ENCODE measurements around the gene FAM124A.
A peak's percentile ranks its signal among the peaks of the same experiment; 100 is the strongest.

Gene FAM124A

DNA sequence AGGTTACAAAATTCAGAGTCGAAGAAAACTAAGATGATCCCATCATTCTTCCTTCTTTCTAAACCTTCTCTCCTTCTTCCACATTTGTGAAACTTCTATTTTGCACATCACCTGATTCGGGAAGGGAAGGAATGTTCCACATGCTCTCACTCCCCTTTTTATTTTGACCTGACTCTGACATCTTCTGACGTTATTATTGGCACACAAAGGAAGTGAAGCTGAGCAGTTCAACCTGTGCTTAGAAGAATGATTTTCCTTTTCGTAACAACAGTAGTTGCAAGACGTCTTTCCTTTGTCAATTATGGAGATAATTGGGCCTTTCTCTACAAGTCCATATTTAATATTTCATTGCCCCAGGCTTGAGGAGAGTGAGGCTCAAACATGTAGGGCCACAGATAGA lies 18.0 kb downstream of the FAM124A start:
- Histone ChIP-seq H3K4me3 (ENCODE audit: control insufficient read depth in 1 of 7, extremely low read depth in 1 of 7, insufficient read depth in 4 of 7, low read depth in 2 of 7, low read length in 6 of 7) (no peak overlapping the region), H3K27ac (ENCODE audit: insufficient read depth in 1 of 2, low read depth in 1 of 2, low read length in 2 of 2, poor library complexity in 1 of 2, severe bottlenecking in 2 of 2) (no peak overlapping the region), H3K9me3 (ENCODE audit: control extremely low read depth in 1 of 5, control insufficient read depth in 4 of 5, insufficient read depth in 2 of 5, low read depth in 1 of 5, low read length in 4 of 5) (no peaks in the 10 kb centered on the region), H3K36me3 (ENCODE audit: control insufficient read depth in 4 of 4, insufficient read depth in 4 of 4, low read length in 3 of 4) (no peaks in the 10 kb centered on the region), H3K4me1 (ENCODE audit: control extremely low read depth in 1 of 4, control insufficient read depth in 4 of 4, insufficient read depth in 4 of 4, low read length in 3 of 4) (no peaks in the 10 kb centered on the region), H3K27me3 (replicated peaks in 2 of 5; ENCODE audit: control insufficient read depth in 4 of 5, insufficient read depth in 5 of 5, low read length in 4 of 5) (peaks cover 0 to 8% (median 0%) of the 10 kb centered on the region in 5 experiments)
- ChIA-PET POLR2A (no interaction called here), CTCF (no interaction called here)
- DNase-seq: no peak
- 90% methylated on average over 2 of the region's 5 CpGs for WGBS (ENCODE audit: insufficient coverage)

GRCh38 chr13:51240958-51241357 lies 18.8 kb downstream of the FAM124A start:
- no peak for DNase-seq
- Histone ChIP-seq H3K36me3 (ENCODE audit: control insufficient read depth in 4 of 4, insufficient read depth in 4 of 4, low read length in 3 of 4) (no peaks in the 10 kb centered on the region), H3K27me3 (replicated peaks in 2 of 5; ENCODE audit: control insufficient read depth in 4 of 5, insufficient read depth in 5 of 5, low read length in 4 of 5) (peaks cover 0 to 5% (median 0%) of the 10 kb centered on the region in 5 experiments), H3K9me3 (ENCODE audit: control extremely low read depth in 1 of 5, control insufficient read depth in 4 of 5, insufficient read depth in 2 of 5, low read depth in 1 of 5, low read length in 4 of 5) (no peaks in the 10 kb centered on the region), H3K4me1 (ENCODE audit: control extremely low read depth in 1 of 4, control insufficient read depth in 4 of 4, insufficient read depth in 4 of 4, low read length in 3 of 4) (no peaks in the 10 kb centered on the region), H3K27ac (ENCODE audit: insufficient read depth in 1 of 2, low read depth in 1 of 2, low read length in 2 of 2, poor library complexity in 1 of 2, severe bottlenecking in 2 of 2) (no peak overlapping the region), H3K4me3 (ENCODE audit: control insufficient read depth in 1 of 7, extremely low read depth in 1 of 7, insufficient read depth in 4 of 7, low read depth in 2 of 7, low read length in 6 of 7) (no peak overlapping the region)
- CTCF ChIA-PET: interaction anchor here (1.4 kb wide), 1 partner anchor 16 kb away, joined by 4 read pairs; no protein-coding TSS in a partner anchor
- 100% methylated on average over 1 of the region's 3 CpGs for WGBS (ENCODE audit: insufficient coverage)
- POLR2A ChIA-PET: no interaction called here

DNA sequence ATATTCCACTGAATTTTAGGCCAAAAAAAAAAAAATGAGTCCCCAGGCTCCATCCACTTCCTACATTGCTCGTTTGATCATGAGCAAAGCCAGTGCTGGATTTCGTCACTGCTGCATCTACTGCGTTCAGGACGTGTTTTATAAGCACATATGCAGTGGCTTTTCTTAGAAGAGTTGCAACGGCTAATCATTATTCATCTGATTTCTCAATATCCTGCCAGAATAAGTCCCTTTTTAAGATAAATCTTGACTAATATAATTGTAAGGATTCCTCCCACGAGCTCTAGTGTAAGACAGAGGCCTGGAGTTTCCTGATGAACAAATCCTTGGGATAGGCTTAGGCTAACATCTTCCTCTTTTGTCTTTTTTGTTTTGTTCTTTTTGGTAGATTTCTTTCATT lies 19.5 kb downstream of the FAM124A start:
- DNase-seq: peak in 1 of 3 donors; percentile 10
- Histone ChIP-seq H3K36me3 (ENCODE audit: control insufficient read depth in 4 of 4, insufficient read depth in 4 of 4, low read length in 3 of 4) (no peaks in the 10 kb centered on the region), H3K27ac (ENCODE audit: insufficient read depth in 1 of 2, low read depth in 1 of 2, low read length in 2 of 2, poor library complexity in 1 of 2, severe bottlenecking in 2 of 2) (no peak overlapping the region), H3K9me3 (ENCODE audit: control extremely low read depth in 1 of 5, control insufficient read depth in 4 of 5, insufficient read depth in 2 of 5, low read depth in 1 of 5, low read length in 4 of 5) (no peaks in the 10 kb centered on the region), H3K4me1 (ENCODE audit: control extremely low read depth in 1 of 4, control insufficient read depth in 4 of 4, insufficient read depth in 4 of 4, low read length in 3 of 4) (no peaks in the 10 kb centered on the region), H3K4me3 (ENCODE audit: control insufficient read depth in 1 of 7, extremely low read depth in 1 of 7, insufficient read depth in 4 of 7, low read depth in 2 of 7, low read length in 6 of 7) (no peak overlapping the region), H3K27me3 (replicated peaks in 2 of 5; ENCODE audit: control insufficient read depth in 4 of 5, insufficient read depth in 5 of 5, low read length in 4 of 5) (peaks cover 0 to 3% (median 0%) of the 10 kb centered on the region in 5 experiments)
- ChIA-PET CTCF (interaction anchor here (1.4 kb wide), 1 partner anchor 17 kb away, joined by 4 read pairs; no protein-coding TSS in a partner anchor), POLR2A (no interaction called here)
- WGBS (ENCODE audit: insufficient coverage): 94% methylated on average over 4 of the region's 6 CpGs

- ChIA-PET POLR2A (no interaction called here), CTCF (no interaction called here)
- WGBS (ENCODE audit: insufficient coverage): 94% methylated on average over 3 of the region's 4 CpGs
- Histone ChIP-seq H3K36me3 (ENCODE audit: control insufficient read depth in 4 of 4, insufficient read depth in 4 of 4, low read length in 3 of 4) (no peaks in the 10 kb centered on the region), H3K4me1 (ENCODE audit: control extremely low read depth in 1 of 4, control insufficient read depth in 4 of 4, insufficient read depth in 4 of 4, low read length in 3 of 4) (no peaks in the 10 kb centered on the region), H3K27ac (ENCODE audit: insufficient read depth in 1 of 2, low read depth in 1 of 2, low read length in 2 of 2, poor library complexity in 1 of 2, severe bottlenecking in 2 of 2) (no peak overlapping the region), H3K27me3 (replicated peaks in 2 of 5; ENCODE audit: control insufficient read depth in 4 of 5, insufficient read depth in 5 of 5, low read length in 4 of 5) (peaks cover 0 to 4% (median 0%) of the 10 kb centered on the region in 5 experiments), H3K9me3 (ENCODE audit: control extremely low read depth in 1 of 5, control insufficient read depth in 4 of 5, insufficient read depth in 2 of 5, low read depth in 1 of 5, low read length in 4 of 5) (no peaks in the 10 kb centered on the region), H3K4me3 (ENCODE audit: control insufficient read depth in 1 of 7, extremely low read depth in 1 of 7, insufficient read depth in 4 of 7, low read depth in 2 of 7, low read length in 6 of 7) (no peak overlapping the region)
- DNase-seq: no peak
Observed at GRCh38 chr13:51243227-51243626, 21.0 kb downstream of the FAM124A start.

- no peaks in the 10 kb centered on the region for H3K9me3 ChIP-seq (ENCODE audit: control extremely low read depth in 1 of 5, control insufficient read depth in 4 of 5, insufficient read depth in 2 of 5, low read depth in 1 of 5, low read length in 4 of 5)
Observed at GRCh38 chr13:51243832-51244231, 21.6 kb downstream of the FAM124A start.

GRCh38 chr13:51244637-51245405 lies 22.6 kb downstream of the FAM124A start:
- CTCF ChIA-PET: interaction anchor here (0.8 to 2.6 kb wide), 5 partner anchors 9 to 57 kb away, joined by 3 to 7 read pairs (median 3); no protein-coding TSS in a partner anchor

More at GRCh38 chr13:51243832-51244231, 21.6 kb downstream of the FAM124A start:
- no peaks in the 10 kb centered on the region for H3K36me3 ChIP-seq (ENCODE audit: control insufficient read depth in 4 of 4, insufficient read depth in 4 of 4, low read length in 3 of 4)
- no peak overlapping the region for H3K27ac ChIP-seq (ENCODE audit: insufficient read depth in 1 of 2, low read depth in 1 of 2, low read length in 2 of 2, poor library complexity in 1 of 2, severe bottlenecking in 2 of 2)
- 97% methylated on average over 7 of the region's 8 CpGs for WGBS (ENCODE audit: insufficient coverage)
- DNase-seq: no peak
- H3K4me3 ChIP-seq (ENCODE audit: control insufficient read depth in 1 of 7, extremely low read depth in 1 of 7, insufficient read depth in 4 of 7, low read depth in 2 of 7, low read length in 6 of 7): no peak overlapping the region
- ChIA-PET CTCF (interaction anchor here (1.1 to 1.9 kb wide), 3 partner anchors 9 to 56 kb away, joined by 3 to 6 read pairs (median 3); no protein-coding TSS in a partner anchor), POLR2A (no interaction called here)
- no peaks in the 10 kb centered on the region for H3K4me1 ChIP-seq (ENCODE audit: control extremely low read depth in 1 of 4, control insufficient read depth in 4 of 4, insufficient read depth in 4 of 4, low read length in 3 of 4)
- H3K27me3 ChIP-seq (replicated peaks in 2 of 5; ENCODE audit: control insufficient read depth in 4 of 5, insufficient read depth in 5 of 5, low read length in 4 of 5): peaks cover 0 to 4% (median 0%) of the 10 kb centered on the region in 5 experiments

DNA sequence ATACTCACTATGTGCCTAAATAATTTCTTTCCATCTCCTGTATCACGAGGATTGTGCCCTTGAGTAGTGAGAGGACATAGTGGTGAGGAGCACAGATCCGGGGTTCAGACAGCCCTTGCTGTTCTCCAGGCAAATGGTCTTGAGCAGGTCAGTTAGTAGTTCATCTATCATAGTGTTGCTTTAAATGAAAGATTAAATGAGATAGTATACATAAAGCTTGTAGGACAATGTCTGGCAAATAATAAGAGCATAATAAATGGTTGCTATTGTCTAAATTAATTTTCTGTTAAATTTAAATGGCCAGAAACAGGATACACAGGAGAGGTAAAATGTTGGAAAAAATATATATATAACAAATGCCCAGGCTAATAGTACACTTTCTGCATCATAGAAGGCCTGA lies 23.4 kb downstream of the FAM124A start:
- H3K4me1 ChIP-seq (ENCODE audit: control extremely low read depth in 1 of 4, control insufficient read depth in 4 of 4, insufficient read depth in 4 of 4, low read length in 3 of 4): no peaks in the 10 kb centered on the region
- CTCF ChIA-PET: interaction anchor here (0.8 to 2.6 kb wide), 3 partner anchors 10 to 41 kb away, joined by 3 to 7 read pairs (median 6); no protein-coding TSS in a partner anchor
- H3K4me3 ChIP-seq (ENCODE audit: control insufficient read depth in 1 of 7, extremely low read depth in 1 of 7, insufficient read depth in 4 of 7, low read depth in 2 of 7, low read length in 6 of 7): no peak overlapping the region
- no peaks in the 10 kb centered on the region for H3K9me3 ChIP-seq (ENCODE audit: control extremely low read depth in 1 of 5, control insufficient read depth in 4 of 5, insufficient read depth in 2 of 5, low read depth in 1 of 5, low read length in 4 of 5)
- no peak for DNase-seq
- no peaks in the 10 kb centered on the region for H3K36me3 ChIP-seq (ENCODE audit: control insufficient read depth in 4 of 4, insufficient read depth in 4 of 4, low read length in 3 of 4)
- WGBS (ENCODE audit: insufficient coverage): 100% methylated on average over 1 of the region's 2 CpGs
- H3K27me3 ChIP-seq (replicated peaks in 2 of 5; ENCODE audit: control insufficient read depth in 4 of 5, insufficient read depth in 5 of 5, low read length in 4 of 5): peaks cover 0 to 4% (median 0%) of the 10 kb centered on the region in 5 experiments
- POLR2A ChIA-PET: no interaction called here
- no peak overlapping the region for H3K27ac ChIP-seq (ENCODE audit: insufficient read depth in 1 of 2, low read depth in 1 of 2, low read length in 2 of 2, poor library complexity in 1 of 2, severe bottlenecking in 2 of 2)

More at GRCh38 chr13:51244637-51245405, 22.6 kb downstream of the FAM124A start:
- no peak for DNase-seq
- no peaks in the 10 kb centered on the region for H3K9me3 ChIP-seq (ENCODE audit: control extremely low read depth in 1 of 5, control insufficient read depth in 4 of 5, insufficient read depth in 2 of 5, low read depth in 1 of 5, low read length in 4 of 5)
- 84% methylated on average over 12 of the region's 14 CpGs for WGBS (ENCODE audit: insufficient coverage)
- H3K27me3 ChIP-seq (replicated peaks in 2 of 5; ENCODE audit: control insufficient read depth in 4 of 5, insufficient read depth in 5 of 5, low read length in 4 of 5): peaks cover 0 to 4% (median 0%) of the 10 kb centered on the region in 5 experiments
- H3K4me1 ChIP-seq (ENCODE audit: control extremely low read depth in 1 of 4, control insufficient read depth in 4 of 4, insufficient read depth in 4 of 4, low read length in 3 of 4): no peaks in the 10 kb centered on the region
- no peaks in the 10 kb centered on the region for H3K36me3 ChIP-seq (ENCODE audit: control insufficient read depth in 4 of 4, insufficient read depth in 4 of 4, low read length in 3 of 4)
- no peak overlapping the region for H3K27ac ChIP-seq (ENCODE audit: insufficient read depth in 1 of 2, low read depth in 1 of 2, low read length in 2 of 2, poor library complexity in 1 of 2, severe bottlenecking in 2 of 2)
- POLR2A ChIA-PET: no interaction called here
- H3K4me3 ChIP-seq (ENCODE audit: control insufficient read depth in 1 of 7, extremely low read depth in 1 of 7, insufficient read depth in 4 of 7, low read depth in 2 of 7, low read length in 6 of 7): no peak overlapping the region
